ENCODE data around the gene AKR7A2. TPM values are rescaled to one million over a fixed set of nuclear protein-coding genes. Genes with fewer than 3 reads are reported as not detected.

Gene AKR7A2
- total RNA-seq (10 to 100 TPM; 43.2 to 62.8 TPM), polyA plus RNA-seq (ENCODE audit: insufficient read length in 6 of 6) (10 to 100 TPM; 59.5 to 73.8 (median 65.5) TPM)
- long read RNA-seq, donor 1, transcript AKR7A2-201 (7 exons, 1,362 nt): major isoform, 66 of 94 reads
- long read RNA-seq, donor 1, partial matches to known transcripts: 28 of 94 reads
- long read RNA-seq, donor 1, other reads (novel, unspliced or antisense): 0 of 94 reads
- long read RNA-seq, donor 2, transcript AKR7A2-201 (7 exons, 1,362 nt): major isoform, 49 of 62 reads
- long read RNA-seq, donor 2, partial matches to known transcripts: 13 of 62 reads
- long read RNA-seq, donor 2, other reads (novel, unspliced or antisense): 0 of 62 reads
- long read RNA-seq, donor 3, transcript AKR7A2-201 (7 exons, 1,362 nt): major isoform, 48 of 58 reads
- long read RNA-seq, donor 3, partial matches to known transcripts: 7 of 58 reads
- long read RNA-seq, donor 3, other reads (novel, unspliced or antisense): 0 of 58 reads
- long read RNA-seq, donor 4, transcript AKR7A2-201 (7 exons, 1,362 nt): major isoform, 144 of 149 reads
- long read RNA-seq, donor 4, partial matches to known transcripts: 1 of 149 reads
- long read RNA-seq, donor 4, other reads (novel, unspliced or antisense): 3 of 149 reads
- long read RNA-seq, donor 5, transcript AKR7A2-201 (7 exons, 1,362 nt): major isoform, 43 of 60 reads
- long read RNA-seq, donor 5, partial matches to known transcripts: 15 of 60 reads
- long read RNA-seq, donor 5, other reads (novel, unspliced or antisense): 0 of 60 reads
- long read RNA-seq, donor 6, transcript AKR7A2-201 (7 exons, 1,362 nt): major isoform, 77 of 102 reads
- long read RNA-seq, donor 6, partial matches to known transcripts: 25 of 102 reads
- long read RNA-seq, donor 6, other reads (novel, unspliced or antisense): 0 of 102 reads
- long read RNA-seq, donor 7, transcript AKR7A2-201 (7 exons, 1,362 nt): major isoform, 34 of 34 reads
- long read RNA-seq, donor 7, partial matches to known transcripts: 0 of 34 reads
- long read RNA-seq, donor 7, other reads (novel, unspliced or antisense): 0 of 34 reads
- long read RNA-seq, donor 8, transcript AKR7A2-201 (7 exons, 1,362 nt): major isoform, 35 of 35 reads
- long read RNA-seq, donor 8, partial matches to known transcripts: 0 of 35 reads
- long read RNA-seq, donor 8, other reads (novel, unspliced or antisense): 0 of 35 reads
- long read RNA-seq, donor 9, partial matches to known transcripts: 0 of 1 reads
- long read RNA-seq, donor 9, other reads (novel, unspliced or antisense): 0 of 1 reads
- long read RNA-seq, donor 10, transcript AKR7A2-201 (7 exons, 1,362 nt): major isoform, 174 of 176 reads
- long read RNA-seq, donor 10, partial matches to known transcripts: 1 of 176 reads
- long read RNA-seq, donor 10, other reads (novel, unspliced or antisense): 1 of 176 reads
- long read RNA-seq, donor 11, transcript AKR7A2-201 (7 exons, 1,362 nt): major isoform, 40 of 46 reads
- long read RNA-seq, donor 11, partial matches to known transcripts: 6 of 46 reads
- long read RNA-seq, donor 11, other reads (novel, unspliced or antisense): 0 of 46 reads
- long read RNA-seq, donor 12, transcript AKR7A2-201 (7 exons, 1,362 nt): major isoform, 38 of 44 reads
- long read RNA-seq, donor 12, partial matches to known transcripts: 6 of 44 reads
- long read RNA-seq, donor 12, other reads (novel, unspliced or antisense): 0 of 44 reads

GRCh38 chr1:19311931-19312781 is at the start of gene AKR7A2, which contains the start of gene SLC66A1:
TSS of gene AKR7A2 (minus strand) at chr1:19312144. CDS start at chr1:19312124, 20 bp downstream.
TSS of gene SLC66A1 (plus strand) at chr1:19312326. CDS start at chr1:19317678, 5,352 bp downstream.
- TF ChIP-seq CTCF (IDR thresholded peaks at IDR 0.05): peak in 1 of 2 donors; percentile 5
- H3K4me1 ChIP-seq: peaks cover 16 to 52% of the 10 kb centered on the region in 2 donors
- intact Hi-C loops (cut with DNase I): no loop called here
- peak; percentile 89 to 99 (median 94) for DNase-seq
- H3K4me3 ChIP-seq: peak within 1 kb of the TSS; percentile 86 to 94
- no peaks in the 10 kb centered on the region for H3K9me3 ChIP-seq
- H3K27me3 ChIP-seq: no peaks in the 10 kb centered on the region
- ATAC-seq: peak; percentile 97
- H3K36me3 ChIP-seq: peaks cover 0 to 14% of the 10 kb centered on the region in 2 donors
- peak within 1 kb of the TSS; percentile 75 to 89 for H3K27ac ChIP-seq

- no peak for TF ChIP-seq CTCF (IDR thresholded peaks at IDR 0.05)
- no peak overlapping the region for H3K27ac ChIP-seq
- no peaks in the 10 kb centered on the region for H3K9me3 ChIP-seq
- no peak overlapping the region for H3K4me3 ChIP-seq
- ATAC-seq (peak; percentile 82), DNase-seq (no peak)
- H3K4me1 ChIP-seq: peaks cover 14 to 30% of the 10 kb centered on the region in 2 donors
- intact Hi-C loops (cut with DNase I): no loop called here
- peaks cover 0 to 35% of the 10 kb centered on the region in 2 donors for H3K36me3 ChIP-seq
- no peaks in the 10 kb centered on the region for H3K27me3 ChIP-seq
Observed at GRCh38 chr1:19360843-19361610, 49.1 kb upstream of the AKR7A2 start.

- Histone ChIP-seq H3K36me3 (peaks cover 0 to 41% of the 10 kb centered on the region in 2 donors), H3K27ac (no peak overlapping the region), H3K4me3 (no peak overlapping the region)
Observed at GRCh38 chr1:19360432-19360831, 48.5 kb upstream of the AKR7A2 start.

More at GRCh38 chr1:19360432-19360831, 48.5 kb upstream of the AKR7A2 start:
- Histone ChIP-seq H3K27me3 (no peaks in the 10 kb centered on the region), H3K4me1 (peaks cover 14 to 28% of the 10 kb centered on the region in 2 donors), H3K9me3 (no peaks in the 10 kb centered on the region)
- intact Hi-C loops (cut with DNase I): no loop called here
- TF ChIP-seq CTCF (IDR thresholded peaks at IDR 0.05): no peak
- DNase-seq (no peak), ATAC-seq (no peak)
